GM12892 (cell line): Measurements from ENCODE around the gene SRMS.
A peak's percentile ranks its signal among the peaks of the same experiment; 100 is the strongest.

Experiments
- DNase-seq: peaks from one replicate; pipeline ENCODE4 v3.0.0; 2011; ENCODE audit not compliant: insufficient read length
- FAIRE-seq: peaks from 2 replicates; lab custom pipeline; 2011; peaks lifted over from hg19 to GRCh38; lab: Jason Lieb, UNC
- POLR2A ChIP-seq: IDR thresholded peaks from 2 replicates; pipeline ENCODE4 v1.6.1; 2011; ENCODE audit warnings: low read depth, low read length, control low read depth
- POLR2AphosphoS5 ChIP-seq: IDR thresholded peaks from 2 replicates; pipeline ENCODE4 v1.6.1; 2011; ENCODE audit warnings: low read depth, low read length, control low read depth
- TAF1 ChIP-seq: IDR thresholded peaks from 2 replicates; pipeline ENCODE4 v1.6.1; 2011; ENCODE audit warnings: low read depth, mild to moderate bottlenecking, control low read depth, low read length, borderline replicate concordance

Gene SRMS

GRCh38 chr20:63496596-63497120, 50.9 kb downstream of the SRMS start:
- no peak for DNase-seq
- no peak for TF ChIP-seq TAF1
- no peak for TF ChIP-seq POLR2AphosphoS5
- no peak for TF ChIP-seq POLR2A
- FAIRE-seq = no peak

DNA sequence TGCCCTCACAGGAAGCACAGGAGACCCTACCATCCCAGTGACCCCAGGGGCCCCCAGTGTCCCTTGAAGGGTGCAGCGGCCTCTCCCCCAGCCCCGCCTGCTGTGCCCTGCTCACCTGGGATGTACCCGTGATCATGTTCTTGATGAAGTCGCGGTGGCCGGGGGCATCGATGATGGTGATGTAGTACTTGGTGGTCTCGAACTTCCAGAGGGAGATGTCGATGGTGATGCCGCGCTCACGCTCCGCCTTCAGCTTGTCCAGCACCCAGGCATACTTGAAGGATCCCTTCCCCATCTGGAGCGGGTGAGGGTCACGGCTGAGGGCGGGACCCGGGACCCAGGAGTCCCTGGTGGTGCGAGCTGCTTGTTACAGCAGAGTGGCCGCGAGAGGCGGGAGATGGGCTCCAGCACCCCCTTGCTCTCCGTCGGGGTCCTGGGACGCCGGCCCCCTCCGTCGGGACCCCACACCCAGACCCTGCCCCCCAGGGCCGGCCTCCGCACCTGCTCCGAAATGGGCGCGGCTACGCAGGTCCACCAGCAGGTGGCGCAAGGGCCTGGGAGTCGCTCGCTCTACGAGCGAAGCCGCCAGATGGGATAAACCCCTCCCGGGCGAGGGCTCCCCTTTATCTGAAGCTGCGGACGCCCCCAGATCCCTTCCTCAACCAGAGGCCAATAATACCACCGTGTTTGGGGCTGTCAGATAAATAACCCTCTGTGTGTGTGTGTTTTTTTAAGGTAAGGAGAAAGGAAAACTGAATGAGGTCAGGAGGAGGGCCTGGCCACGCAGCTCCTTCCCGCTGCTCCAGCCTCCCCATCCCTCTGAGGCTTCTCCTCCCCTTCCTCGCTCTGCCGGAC, 51.6 kb downstream of the SRMS start:
- TF ChIP-seq POLR2A (no peak), TAF1 (no peak), POLR2AphosphoS5 (no peak)
- FAIRE-seq = peak; percentile 65
- peak; percentile 89 for DNase-seq

GRCh38 chr20:63495167-63495720, 52.3 kb downstream of the SRMS start:
- FAIRE-seq (no peak), DNase-seq (no peak)
- TF ChIP-seq TAF1 (no peak), POLR2A (no peak), POLR2AphosphoS5 (no peak)

DNA sequence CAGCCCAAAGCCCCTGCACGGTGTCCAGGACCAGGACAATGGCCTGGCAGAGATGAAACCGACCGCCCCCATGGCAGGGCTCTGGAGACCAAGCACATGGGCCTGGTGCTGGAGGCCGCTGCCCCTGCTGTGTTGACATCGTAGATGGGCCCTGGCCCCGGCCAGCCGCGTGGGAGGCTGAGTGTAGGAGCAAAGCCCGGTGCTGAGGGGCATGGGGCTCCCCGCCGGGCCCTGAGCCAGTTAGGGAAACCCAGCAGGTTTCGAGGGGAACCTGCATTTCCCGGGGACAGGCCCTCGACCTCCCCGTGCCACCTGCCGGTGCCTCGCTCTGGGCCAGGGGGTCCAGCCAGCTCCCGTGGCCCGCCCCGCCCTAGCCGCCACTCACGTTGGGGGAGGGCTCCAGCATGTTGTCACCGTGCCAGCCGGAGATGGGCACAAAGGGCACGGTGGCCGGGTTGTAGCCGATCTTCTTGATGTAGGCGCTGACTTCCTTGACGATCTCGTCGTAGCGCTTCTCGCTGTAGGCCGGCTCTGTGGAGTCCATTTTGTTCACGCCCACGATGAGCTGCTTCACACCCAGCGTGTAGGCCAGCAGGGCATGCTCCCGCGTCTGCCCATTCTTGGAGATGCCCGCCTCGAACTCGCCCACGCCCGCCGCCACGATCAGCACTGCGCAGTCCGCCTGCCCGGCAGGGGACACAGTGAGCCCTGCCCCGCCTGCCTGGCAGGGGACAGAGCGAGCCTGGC, 53.0 kb downstream of the SRMS start:
- DNase-seq (no peak), FAIRE-seq (no peak)
- TF ChIP-seq TAF1 (no peak), POLR2AphosphoS5 (no peak), POLR2A (no peak)

DNA sequence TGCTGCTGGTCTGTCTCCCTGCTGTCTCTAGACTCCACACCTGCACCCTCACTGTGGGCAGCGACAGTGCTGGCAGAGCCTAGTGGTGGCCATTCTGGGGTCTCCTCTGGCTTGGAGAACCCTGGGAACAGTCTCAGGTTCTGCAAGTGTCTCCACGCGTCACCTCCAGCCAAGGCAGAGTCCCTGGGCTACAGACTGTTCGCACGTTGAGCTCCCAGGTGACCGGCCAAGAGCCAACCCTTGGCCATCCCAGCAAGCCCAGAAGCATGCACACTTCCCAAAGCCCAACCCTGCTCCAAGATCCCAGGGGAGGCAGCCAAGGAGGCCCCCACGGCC, 53.5 kb downstream of the SRMS start:
- TF ChIP-seq POLR2AphosphoS5 = no peak
- TF ChIP-seq TAF1 = no peak
- no peak for TF ChIP-seq POLR2A
- DNase-seq (no peak), FAIRE-seq (no peak)

DNA sequence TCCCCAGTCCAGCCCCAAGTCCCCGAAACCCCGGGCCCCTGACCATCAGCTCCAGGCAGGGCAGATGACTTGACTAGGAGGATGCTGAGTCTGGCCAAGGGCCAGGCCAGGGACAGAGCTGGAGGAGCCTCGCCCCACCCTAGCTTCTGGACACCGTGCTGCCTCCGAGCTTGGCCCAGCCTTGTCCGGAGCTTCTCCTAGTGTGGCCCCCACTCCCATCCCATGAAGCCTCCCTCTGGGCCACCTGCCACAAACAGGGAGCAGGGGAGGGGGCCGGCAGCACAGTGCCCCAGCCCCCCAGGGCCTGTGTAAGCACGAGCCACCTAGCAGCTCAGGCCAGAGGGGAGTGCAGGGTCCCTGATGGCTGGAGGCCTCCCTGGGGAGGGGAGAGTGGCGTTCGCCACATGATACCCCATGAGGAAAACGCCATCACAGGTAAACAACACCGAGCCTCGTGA, 54.0 kb downstream of the SRMS start:
- FAIRE-seq = no peak

GRCh38 chr20:63492982-63493381, 54.6 kb downstream of the SRMS start:
- DNase-seq (no peak), FAIRE-seq (no peak)
- TF ChIP-seq TAF1 (no peak), POLR2AphosphoS5 (no peak), POLR2A (no peak)

More for the DNA sequence above, 54.0 kb downstream of the SRMS start:
- no peak for TF ChIP-seq TAF1
- no peak for TF ChIP-seq POLR2A
- TF ChIP-seq POLR2AphosphoS5 = no peak
- DNase-seq = no peak

DNA sequence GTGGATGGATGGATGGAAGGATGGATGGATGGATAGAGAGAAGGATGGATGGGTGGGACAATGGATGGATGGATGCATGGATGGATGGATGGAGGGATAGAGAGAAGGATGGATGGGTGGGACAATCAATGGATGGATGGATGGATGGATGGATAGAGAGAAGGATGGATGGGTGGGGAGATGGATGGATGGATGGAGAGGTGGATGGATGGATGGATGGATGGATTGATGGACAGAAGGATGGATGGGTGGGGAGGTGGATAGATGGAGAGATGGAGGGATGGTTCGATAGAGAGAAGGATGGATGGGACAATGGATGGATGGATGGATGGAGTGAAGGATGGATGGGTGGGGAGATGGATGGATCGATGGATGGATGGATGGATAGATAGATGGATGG, 55.0 kb downstream of the SRMS start:
- FAIRE-seq (no peak), DNase-seq (no peak)
- TF ChIP-seq POLR2A (no peak), TAF1 (no peak), POLR2AphosphoS5 (no peak)

DNA sequence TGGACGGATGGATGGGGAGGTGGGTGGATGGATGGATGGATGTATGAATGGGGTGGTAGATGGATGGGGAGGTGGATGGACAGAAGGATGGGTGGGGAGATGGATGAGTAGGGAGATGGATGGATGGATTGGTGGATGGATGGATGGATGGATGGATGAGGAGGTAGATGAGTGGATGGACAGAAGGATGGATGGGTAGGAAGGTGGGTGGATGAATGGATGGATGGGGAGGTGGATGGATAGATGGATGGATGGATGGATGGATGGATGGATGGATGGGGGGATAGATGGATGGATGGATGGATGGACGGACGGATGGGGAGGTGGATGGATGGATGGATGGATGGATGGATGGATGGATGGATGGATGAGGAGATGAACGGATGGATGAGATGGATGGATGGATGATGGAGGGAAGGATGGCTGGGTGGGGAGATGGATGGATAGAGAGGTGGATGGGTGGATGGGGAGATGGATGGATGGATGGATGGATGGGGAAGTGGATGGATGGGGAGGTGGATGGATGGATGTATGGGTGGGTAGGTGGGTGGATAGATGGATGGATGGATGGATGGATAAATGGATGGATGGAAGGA, 55.8 kb downstream of the SRMS start:
- FAIRE-seq = no peak
- DNase-seq = no peak
- TF ChIP-seq POLR2AphosphoS5 (no peak), TAF1 (no peak), POLR2A (no peak)

DNA sequence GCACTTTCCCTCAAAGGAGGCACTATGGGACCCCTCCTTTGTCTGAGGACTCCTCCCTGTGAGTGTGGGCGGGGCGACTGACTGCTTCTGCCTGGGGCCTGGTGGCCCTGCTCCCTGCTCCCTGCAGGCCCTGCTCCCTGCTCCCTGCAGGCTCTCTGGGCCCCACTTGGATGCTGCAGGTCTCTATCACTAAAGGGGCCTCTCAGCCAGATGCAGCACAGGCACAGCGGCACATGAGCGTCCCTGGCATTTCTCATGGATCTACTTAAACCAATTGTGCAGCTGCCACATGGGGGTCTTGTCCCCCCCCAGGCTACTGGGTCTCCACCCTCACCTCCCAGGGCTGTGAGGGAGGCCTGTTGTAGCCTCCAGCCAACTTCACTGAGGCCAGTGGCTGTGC, 56.5 kb downstream of the SRMS start:
- DNase-seq (no peak), FAIRE-seq (no peak)
- no peak for TF ChIP-seq TAF1
- TF ChIP-seq POLR2A = no peak
- TF ChIP-seq POLR2AphosphoS5 = no peak
